Panc1 (cell line): ENCODE measurements around the gene IDNK.

Experiments used
- TF ChIP-seq, protein P1 (sequence below): fragments of 450-650 bp; IDR thresholded peaks from 2 replicates; pipeline ENCODE4 v1.5.1; 2017; ENCODE audit warnings: mild to moderate bottlenecking
- TF ChIP-seq, protein P2 (sequence below), 2 experiments: IDR thresholded peaks; 2 replicates each; pipeline ENCODE4 v1.6.1; 2011 to 2012; ENCODE audit warnings: low read depth in 2 of 2, control low read depth in 1 of 2, low read length in 1 of 2, mild to moderate bottlenecking in 1 of 2, moderate library complexity in 1 of 2; ENCODE audit not compliant: insufficient read depth in 1 of 2

DNA sequence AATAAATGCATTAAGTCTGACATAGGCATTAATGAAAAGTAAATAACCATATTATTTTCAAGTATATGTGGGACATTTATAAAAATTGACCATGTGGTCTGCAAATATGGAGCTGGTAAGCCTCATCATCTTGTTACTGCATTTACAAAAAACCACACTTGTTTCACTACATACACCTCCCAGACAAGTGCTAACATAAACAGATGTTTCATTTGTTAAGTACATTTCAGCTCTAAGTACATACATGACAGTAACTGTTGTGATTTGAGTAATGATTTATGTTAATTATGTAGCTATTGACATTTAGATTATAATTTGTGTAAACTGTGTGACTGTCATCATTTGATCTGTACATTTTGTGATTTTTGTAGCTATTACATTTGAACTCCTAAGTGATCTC is 13.9 kb downstream of the IDNK start:
- TF ChIP-seq, protein P1, sequence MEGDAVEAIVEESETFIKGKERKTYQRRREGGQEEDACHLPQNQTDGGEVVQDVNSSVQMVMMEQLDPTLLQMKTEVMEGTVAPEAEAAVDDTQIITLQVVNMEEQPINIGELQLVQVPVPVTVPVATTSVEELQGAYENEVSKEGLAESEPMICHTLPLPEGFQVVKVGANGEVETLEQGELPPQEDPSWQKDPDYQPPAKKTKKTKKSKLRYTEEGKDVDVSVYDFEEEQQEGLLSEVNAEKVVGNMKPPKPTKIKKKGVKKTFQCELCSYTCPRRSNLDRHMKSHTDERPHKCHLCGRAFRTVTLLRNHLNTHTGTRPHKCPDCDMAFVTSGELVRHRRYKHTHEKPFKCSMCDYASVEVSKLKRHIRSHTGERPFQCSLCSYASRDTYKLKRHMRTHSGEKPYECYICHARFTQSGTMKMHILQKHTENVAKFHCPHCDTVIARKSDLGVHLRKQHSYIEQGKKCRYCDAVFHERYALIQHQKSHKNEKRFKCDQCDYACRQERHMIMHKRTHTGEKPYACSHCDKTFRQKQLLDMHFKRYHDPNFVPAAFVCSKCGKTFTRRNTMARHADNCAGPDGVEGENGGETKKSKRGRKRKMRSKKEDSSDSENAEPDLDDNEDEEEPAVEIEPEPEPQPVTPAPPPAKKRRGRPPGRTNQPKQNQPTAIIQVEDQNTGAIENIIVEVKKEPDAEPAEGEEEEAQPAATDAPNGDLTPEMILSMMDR: no peak
- TF ChIP-seq, protein P2, sequence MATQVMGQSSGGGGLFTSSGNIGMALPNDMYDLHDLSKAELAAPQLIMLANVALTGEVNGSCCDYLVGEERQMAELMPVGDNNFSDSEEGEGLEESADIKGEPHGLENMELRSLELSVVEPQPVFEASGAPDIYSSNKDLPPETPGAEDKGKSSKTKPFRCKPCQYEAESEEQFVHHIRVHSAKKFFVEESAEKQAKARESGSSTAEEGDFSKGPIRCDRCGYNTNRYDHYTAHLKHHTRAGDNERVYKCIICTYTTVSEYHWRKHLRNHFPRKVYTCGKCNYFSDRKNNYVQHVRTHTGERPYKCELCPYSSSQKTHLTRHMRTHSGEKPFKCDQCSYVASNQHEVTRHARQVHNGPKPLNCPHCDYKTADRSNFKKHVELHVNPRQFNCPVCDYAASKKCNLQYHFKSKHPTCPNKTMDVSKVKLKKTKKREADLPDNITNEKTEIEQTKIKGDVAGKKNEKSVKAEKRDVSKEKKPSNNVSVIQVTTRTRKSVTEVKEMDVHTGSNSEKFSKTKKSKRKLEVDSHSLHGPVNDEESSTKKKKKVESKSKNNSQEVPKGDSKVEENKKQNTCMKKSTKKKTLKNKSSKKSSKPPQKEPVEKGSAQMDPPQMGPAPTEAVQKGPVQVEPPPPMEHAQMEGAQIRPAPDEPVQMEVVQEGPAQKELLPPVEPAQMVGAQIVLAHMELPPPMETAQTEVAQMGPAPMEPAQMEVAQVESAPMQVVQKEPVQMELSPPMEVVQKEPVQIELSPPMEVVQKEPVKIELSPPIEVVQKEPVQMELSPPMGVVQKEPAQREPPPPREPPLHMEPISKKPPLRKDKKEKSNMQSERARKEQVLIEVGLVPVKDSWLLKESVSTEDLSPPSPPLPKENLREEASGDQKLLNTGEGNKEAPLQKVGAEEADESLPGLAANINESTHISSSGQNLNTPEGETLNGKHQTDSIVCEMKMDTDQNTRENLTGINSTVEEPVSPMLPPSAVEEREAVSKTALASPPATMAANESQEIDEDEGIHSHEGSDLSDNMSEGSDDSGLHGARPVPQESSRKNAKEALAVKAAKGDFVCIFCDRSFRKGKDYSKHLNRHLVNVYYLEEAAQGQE (IDR thresholded peaks at IDR 0.05; ENCODE audit: insufficient read depth in 1 of 2, low read depth in 2 of 2, low read length in 1 of 2): no peak
